Vagina (tissue), 2 donors: ENCODE results near the gene CNR1.

Experiments
- POLR2A ChIP-seq, 2 donors: fragments of 450-650 bp; IDR thresholded peaks; one replicate each; pipeline ENCODE4 v1.6.1; 2017; ENCODE audit warnings: antibody characterized with exemption in 2 of 2, mild to moderate bottlenecking in 2 of 2, moderate library complexity in 2 of 2
- TF ChIP-seq, protein P1 (sequence below), 3 experiments: fragments of 450-650 bp in 2 of 3; fragments of 200-600 bp in 1 of 3; sonication (generic) in 1 of 3; IDR thresholded peaks; one replicate each; pipeline ENCODE4 v1.5.1; 2017 to 2019; ENCODE audit warnings: antibody characterized with exemption in 3 of 3, mild to moderate bottlenecking in 2 of 3, moderate library complexity in 2 of 3

DNA sequence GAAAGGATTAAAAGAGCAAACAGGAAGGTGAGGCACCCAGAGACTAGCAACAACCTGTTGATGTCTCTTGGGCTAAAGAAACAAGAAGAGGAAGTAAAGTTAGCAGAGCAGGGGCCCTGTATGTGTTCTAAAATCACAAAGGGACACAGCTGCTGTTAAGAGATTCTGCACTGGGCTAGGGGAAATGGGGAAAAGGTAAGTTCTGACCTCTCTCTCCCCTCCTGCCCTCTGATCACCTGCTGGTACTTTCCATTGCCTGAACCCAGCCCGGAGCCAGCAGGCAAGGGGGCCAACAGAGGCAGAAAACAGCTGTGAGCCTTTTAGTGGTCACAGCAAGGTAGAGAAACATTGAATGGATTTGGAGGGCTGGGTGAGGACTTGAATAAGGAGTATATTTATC, 13.5 kb upstream of the CNR1 start:
- no peak for TF ChIP-seq POLR2A (IDR thresholded peaks at IDR 0.05)
- TF ChIP-seq, protein P1, sequence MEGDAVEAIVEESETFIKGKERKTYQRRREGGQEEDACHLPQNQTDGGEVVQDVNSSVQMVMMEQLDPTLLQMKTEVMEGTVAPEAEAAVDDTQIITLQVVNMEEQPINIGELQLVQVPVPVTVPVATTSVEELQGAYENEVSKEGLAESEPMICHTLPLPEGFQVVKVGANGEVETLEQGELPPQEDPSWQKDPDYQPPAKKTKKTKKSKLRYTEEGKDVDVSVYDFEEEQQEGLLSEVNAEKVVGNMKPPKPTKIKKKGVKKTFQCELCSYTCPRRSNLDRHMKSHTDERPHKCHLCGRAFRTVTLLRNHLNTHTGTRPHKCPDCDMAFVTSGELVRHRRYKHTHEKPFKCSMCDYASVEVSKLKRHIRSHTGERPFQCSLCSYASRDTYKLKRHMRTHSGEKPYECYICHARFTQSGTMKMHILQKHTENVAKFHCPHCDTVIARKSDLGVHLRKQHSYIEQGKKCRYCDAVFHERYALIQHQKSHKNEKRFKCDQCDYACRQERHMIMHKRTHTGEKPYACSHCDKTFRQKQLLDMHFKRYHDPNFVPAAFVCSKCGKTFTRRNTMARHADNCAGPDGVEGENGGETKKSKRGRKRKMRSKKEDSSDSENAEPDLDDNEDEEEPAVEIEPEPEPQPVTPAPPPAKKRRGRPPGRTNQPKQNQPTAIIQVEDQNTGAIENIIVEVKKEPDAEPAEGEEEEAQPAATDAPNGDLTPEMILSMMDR (IDR thresholded peaks at IDR 0.05), result no peak
